Activated naive CD8-positive, alpha-beta T cell treated with anti-CD3 and anti-CD28 coated beads for 36 hours (primary cell): Measurements from ENCODE around the gene RMDN3. TPM values are rescaled to one million over a fixed set of nuclear protein-coding genes. Genes with fewer than 3 reads are reported as not detected.

Experiments
- DNase-seq: peaks from one replicate; pipeline ENCODE4 v3.0.0; 2021
- H3K27ac Mint-ChIP-seq: one replicate; pipeline ENCODE4 v1.8.0; 2022; ENCODE audit warnings: mild to moderate bottlenecking, moderate library complexity, mixed read lengths
- H3K27me3 Mint-ChIP-seq: one replicate; pipeline ENCODE4 v1.8.0; 2022; ENCODE audit warnings: mild to moderate bottlenecking, mixed read lengths
- H3K36me3 Mint-ChIP-seq: one replicate; pipeline ENCODE4 v1.8.0; 2021; ENCODE audit warnings: mild to moderate bottlenecking, mixed read lengths
- H3K4me1 Mint-ChIP-seq: one replicate; pipeline ENCODE4 v1.8.0; 2021; ENCODE audit warnings: mixed read lengths
- H3K4me3 Mint-ChIP-seq: one replicate; pipeline ENCODE4 v1.8.0; 2022; ENCODE audit warnings: mild to moderate bottlenecking, moderate library complexity, mixed read lengths
- H3K9me3 Mint-ChIP-seq: one replicate; pipeline ENCODE4 v1.8.0; 2022; ENCODE audit warnings: mixed read lengths
- total RNA-seq, 2 experiments: library from RNA; stranded (reverse); gene quantifications; one replicate each; pipeline ENCODE4 v1.2.3, GENCODE V29; 2021

Gene RMDN3, protein sequence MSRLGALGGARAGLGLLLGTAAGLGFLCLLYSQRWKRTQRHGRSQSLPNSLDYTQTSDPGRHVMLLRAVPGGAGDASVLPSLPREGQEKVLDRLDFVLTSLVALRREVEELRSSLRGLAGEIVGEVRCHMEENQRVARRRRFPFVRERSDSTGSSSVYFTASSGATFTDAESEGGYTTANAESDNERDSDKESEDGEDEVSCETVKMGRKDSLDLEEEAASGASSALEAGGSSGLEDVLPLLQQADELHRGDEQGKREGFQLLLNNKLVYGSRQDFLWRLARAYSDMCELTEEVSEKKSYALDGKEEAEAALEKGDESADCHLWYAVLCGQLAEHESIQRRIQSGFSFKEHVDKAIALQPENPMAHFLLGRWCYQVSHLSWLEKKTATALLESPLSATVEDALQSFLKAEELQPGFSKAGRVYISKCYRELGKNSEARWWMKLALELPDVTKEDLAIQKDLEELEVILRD
- total RNA-seq = 10 to 100 TPM; 32.0 to 32.4 TPM

DNA sequence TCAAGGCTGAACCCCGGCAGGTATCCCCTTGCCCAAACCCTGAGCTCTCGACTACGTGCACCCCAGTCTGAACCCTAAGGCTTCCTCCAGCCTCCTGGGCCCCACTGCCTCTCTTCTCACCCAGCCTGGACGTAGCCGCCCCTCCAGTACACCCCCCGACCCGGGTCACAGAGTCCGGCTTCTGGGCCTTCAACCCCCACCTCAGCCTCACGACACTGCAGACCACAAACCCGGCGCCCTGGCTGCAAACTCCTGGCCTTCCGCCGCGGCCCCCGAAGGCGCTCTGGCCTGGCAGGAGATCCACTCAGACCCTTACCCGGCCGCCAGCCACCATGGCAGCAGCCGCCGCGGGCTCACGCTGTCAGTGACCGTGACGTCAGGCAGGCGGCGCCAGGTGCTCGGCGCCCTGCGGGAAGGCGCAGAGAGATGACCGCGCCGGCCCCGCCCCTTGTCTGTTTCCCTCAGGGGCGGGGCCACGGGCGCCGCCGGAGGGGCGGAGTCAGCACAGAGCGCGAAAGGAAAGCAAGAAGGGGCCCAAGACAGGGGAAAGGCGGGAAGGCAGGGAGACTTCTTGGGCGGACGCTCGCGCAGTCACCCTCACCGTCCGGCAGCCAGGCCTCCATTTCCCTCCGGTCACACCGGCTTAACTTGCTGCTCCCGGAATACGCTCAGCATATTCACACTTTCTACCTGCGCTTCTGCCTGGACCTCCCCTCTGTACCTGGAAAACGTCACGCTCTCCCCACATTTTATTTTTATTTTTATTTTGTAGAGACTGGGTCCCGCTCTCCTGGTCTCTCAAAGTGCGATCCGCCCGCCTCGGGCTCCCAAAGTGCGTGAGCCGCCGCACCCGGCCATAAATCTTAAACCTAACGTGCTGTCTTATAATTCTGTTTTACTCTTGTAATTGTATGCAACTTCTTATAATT, at the start of gene RMDN3:
TSS of gene RMDN3 (minus strand) at position 372 of the 929 bp plus-strand sequence. CDS start 471 bp downstream, outside the sequence.
- Mint-ChIP-seq H3K27ac (peak within 1 kb of the TSS; percentile 98), H3K9me3 (no peaks in the 10 kb centered on the region), H3K27me3 (no peaks in the 10 kb centered on the region), H3K4me3 (peak within 1 kb of the TSS; percentile 91), H3K36me3 (peaks cover 16% of the 10 kb centered on the region), H3K4me1 (peaks cover 28% of the 10 kb centered on the region)
- peak; percentile 96 for DNase-seq

DNA sequence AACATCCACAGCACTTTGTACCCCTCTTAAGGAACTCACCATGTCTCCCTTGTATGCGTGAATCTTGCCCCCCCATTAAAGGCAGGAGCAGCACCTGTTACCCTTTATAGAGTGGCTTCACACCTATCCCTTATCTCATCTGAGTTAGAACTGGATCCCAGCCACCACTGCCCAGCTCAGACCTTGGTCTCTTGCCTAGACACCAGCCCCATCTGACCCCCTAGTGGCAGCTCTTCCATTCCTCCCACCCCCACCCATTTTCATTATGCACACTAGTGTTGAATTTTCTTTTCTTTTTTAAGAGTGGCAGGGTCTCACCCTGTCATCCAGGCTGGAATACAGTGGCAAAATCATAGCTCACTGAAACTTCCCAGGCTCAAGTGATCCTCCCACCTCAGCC, 48.6 kb upstream of the RMDN3 start:
- Mint-ChIP-seq H3K4me3 (no peak overlapping the region), H3K9me3 (no peaks in the 10 kb centered on the region), H3K27ac (no peak overlapping the region), H3K4me1 (peaks cover 25% of the 10 kb centered on the region), H3K36me3 (peaks cover 13% of the 10 kb centered on the region), H3K27me3 (no peaks in the 10 kb centered on the region)
- no peak for DNase-seq

DNA sequence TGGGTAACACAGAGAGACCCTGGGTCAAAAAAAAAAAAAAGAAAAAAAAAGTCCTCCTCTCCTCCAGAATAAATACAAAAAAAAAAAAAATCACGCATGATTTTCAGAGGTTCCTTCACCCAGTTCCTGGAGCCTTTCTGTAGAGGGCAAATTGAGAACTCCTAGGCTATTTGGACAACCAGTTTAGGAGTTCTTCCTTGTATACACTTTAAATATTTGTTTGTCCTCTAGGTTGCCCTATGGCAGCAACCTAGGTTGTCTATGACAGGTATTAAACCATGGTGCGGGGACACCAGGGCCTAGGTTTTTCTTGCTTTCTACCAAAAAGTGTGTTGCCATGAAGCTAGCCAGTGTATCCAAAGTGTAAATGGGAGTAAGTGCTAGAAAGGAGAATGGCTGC, 48.0 kb upstream of the RMDN3 start:
- DNase-seq = no peak
- H3K9me3 Mint-ChIP-seq = no peaks in the 10 kb centered on the region
- H3K36me3 Mint-ChIP-seq = peaks cover 19% of the 10 kb centered on the region
- H3K4me3 Mint-ChIP-seq = no peak overlapping the region
- peaks cover 28% of the 10 kb centered on the region for H3K4me1 Mint-ChIP-seq
- H3K27ac Mint-ChIP-seq = no peak overlapping the region
- no peaks in the 10 kb centered on the region for H3K27me3 Mint-ChIP-seq

DNA sequence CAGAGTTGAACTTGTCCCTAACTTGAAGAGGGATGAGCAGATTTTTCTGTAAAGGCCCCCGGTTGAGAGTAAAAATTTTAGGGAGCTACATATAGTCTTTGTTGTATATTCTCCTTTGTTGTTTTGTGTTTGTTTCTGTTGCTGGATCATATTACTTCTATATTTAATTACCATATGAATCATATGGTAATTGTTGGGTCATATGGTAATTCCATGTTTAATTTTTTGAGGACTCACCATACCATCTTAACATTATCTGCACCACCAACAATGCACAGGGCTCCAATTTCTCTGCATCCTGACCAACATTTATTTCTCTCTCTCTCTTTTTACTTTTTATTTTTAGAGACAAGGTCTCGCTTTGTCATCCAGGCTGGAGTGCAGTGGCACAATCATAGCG, 44.5 kb upstream of the RMDN3 start:
- H3K4me3 Mint-ChIP-seq = no peak overlapping the region
- H3K27ac Mint-ChIP-seq = no peak overlapping the region
- no peaks in the 10 kb centered on the region for H3K27me3 Mint-ChIP-seq

DNA sequence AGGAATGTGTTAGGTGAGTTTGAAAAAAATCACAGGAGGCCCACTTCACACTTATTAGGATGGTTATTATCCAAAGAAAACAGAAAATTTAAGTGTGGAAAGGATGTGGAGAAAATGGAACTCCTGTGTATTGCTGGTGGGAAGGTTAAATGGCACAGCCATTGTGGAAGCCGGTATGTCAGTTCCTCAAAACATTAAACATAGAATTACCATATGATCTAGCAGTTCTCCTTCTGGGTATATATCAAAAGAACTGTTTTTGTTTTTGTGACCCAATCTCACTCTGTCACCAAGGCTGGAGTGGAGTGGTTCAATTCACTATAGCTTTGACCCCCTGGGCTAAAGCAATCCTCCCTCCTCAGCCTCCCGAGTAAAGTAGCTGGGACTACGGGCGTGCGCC, 41.5 kb upstream of the RMDN3 start:
- no peak overlapping the region for H3K27ac Mint-ChIP-seq
- no peak for DNase-seq
- peaks cover 33% of the 10 kb centered on the region for H3K4me1 Mint-ChIP-seq
- H3K4me3 Mint-ChIP-seq = no peak overlapping the region
- H3K9me3 Mint-ChIP-seq = no peaks in the 10 kb centered on the region
- peaks cover 15% of the 10 kb centered on the region for H3K36me3 Mint-ChIP-seq
- no peaks in the 10 kb centered on the region for H3K27me3 Mint-ChIP-seq

More for the DNA sequence above, 44.5 kb upstream of the RMDN3 start:
- Mint-ChIP-seq H3K4me1 (peaks cover 24% of the 10 kb centered on the region), H3K36me3 (peaks cover 19% of the 10 kb centered on the region), H3K9me3 (no peaks in the 10 kb centered on the region)
- no peak for DNase-seq

DNA sequence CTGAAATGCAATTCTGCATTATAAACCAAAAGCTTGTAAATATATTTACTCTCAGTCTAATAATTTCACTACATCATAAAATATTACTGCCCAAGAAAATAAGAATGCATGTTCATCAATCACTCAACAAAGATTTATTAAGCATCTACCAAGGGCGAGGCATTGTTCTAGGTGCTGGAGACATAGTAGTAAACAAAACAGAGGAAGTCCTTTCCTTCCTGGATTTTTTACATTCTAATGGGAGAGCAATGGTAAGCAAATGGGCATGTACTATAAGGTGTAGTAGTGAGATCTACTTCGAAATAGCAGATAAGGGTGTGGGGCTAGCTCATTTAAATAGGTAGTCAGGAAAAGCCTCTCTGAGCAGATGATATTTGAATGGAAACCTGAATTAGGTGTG, 41.0 kb upstream of the RMDN3 start:
- no peak overlapping the region for H3K4me3 Mint-ChIP-seq
- no peak for DNase-seq
- no peaks in the 10 kb centered on the region for H3K9me3 Mint-ChIP-seq
- no peak overlapping the region for H3K27ac Mint-ChIP-seq
- H3K4me1 Mint-ChIP-seq = peaks cover 30% of the 10 kb centered on the region
- peaks cover 13% of the 10 kb centered on the region for H3K36me3 Mint-ChIP-seq
- H3K27me3 Mint-ChIP-seq = no peaks in the 10 kb centered on the region

DNA sequence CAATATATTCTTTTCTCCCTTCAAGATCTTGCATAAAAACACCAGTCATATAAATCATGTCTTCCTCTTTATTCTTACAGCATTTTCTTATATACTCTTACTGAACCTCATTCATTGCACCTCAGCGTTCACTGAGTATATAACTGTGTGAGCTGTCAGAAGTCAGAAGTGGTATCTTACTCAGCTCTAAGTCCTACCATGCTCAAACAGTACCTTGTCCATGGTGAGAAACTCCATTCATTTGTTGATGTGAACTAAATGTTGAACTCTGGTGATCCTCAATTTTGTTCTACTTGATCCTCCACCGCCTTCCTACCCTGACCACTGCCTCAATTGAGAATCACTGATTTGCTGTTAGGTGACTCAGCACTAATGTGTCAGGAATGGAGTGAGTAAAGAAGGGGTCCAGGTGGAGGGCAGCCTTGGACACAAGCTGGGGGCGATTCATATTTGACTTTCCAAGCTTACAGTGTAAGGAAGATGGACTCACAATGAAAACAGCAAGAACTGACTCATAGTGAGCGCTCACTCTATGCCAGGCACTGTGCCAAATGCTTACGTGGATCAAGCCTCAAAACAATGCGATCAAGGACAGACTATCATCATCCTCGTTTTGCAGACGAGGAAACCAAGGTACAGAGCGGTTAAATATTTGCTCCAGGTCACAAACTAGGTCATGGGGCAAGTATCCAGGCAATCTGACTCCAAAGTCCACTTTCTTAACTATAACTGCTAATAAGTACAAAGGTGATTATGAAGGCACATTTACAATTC, 38.3 kb upstream of the RMDN3 start:
- no peaks in the 10 kb centered on the region for H3K27me3 Mint-ChIP-seq
- H3K27ac Mint-ChIP-seq = no peak overlapping the region
- H3K36me3 Mint-ChIP-seq = peaks cover 10% of the 10 kb centered on the region
- no peak overlapping the region for H3K4me3 Mint-ChIP-seq
- peaks cover 32% of the 10 kb centered on the region for H3K4me1 Mint-ChIP-seq
- H3K9me3 Mint-ChIP-seq = no peaks in the 10 kb centered on the region
- DNase-seq = no peak

DNA sequence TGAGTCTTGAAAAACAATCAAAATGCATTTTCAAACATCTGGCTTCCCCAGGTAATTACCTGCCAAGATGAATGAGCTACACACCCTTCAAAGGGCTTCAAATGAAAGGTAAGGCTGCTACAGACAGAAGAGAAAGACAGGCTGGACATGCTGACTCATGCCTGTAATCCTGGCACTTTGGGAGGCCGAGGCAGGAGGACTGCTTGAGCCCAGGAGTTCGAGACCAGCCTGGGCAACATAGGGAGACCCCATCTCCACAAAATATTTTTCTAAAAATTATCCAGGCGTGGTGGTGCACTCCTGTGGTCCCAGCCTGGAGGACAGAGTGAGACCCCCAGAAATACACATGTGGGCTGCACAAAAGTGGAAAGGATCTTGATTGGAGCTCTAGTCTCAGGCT, 37.3 kb upstream of the RMDN3 start:
- peaks cover 2% of the 10 kb centered on the region for H3K36me3 Mint-ChIP-seq
- no peaks in the 10 kb centered on the region for H3K9me3 Mint-ChIP-seq
- no peak overlapping the region for H3K27ac Mint-ChIP-seq
- no peak for DNase-seq
- H3K4me3 Mint-ChIP-seq = no peak overlapping the region
- H3K27me3 Mint-ChIP-seq = no peaks in the 10 kb centered on the region
- peaks cover 34% of the 10 kb centered on the region for H3K4me1 Mint-ChIP-seq

DNA sequence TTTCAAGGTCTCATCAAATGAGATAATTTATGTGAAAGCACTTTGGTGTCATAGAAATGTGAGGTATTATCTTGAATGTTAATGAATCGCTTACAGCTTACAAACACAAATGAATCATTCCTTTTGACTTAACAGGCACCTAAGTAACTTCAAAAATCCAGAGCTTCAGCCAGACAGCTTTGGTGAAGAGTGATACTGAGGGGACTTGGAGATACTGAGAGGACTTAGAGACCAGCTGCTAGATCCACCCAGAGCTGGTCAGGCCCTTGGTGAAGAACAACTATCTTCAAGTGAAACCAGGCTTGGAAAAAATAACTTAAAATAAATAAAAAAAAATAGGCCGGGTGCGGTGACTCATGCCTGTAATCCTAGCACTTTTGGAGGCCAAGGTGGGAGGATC, 35.7 kb upstream of the RMDN3 start:
- H3K4me1 Mint-ChIP-seq = peaks cover 48% of the 10 kb centered on the region
- no peak overlapping the region for H3K27ac Mint-ChIP-seq
- DNase-seq = no peak
- no peak overlapping the region for H3K4me3 Mint-ChIP-seq
- no peaks in the 10 kb centered on the region for H3K27me3 Mint-ChIP-seq
- H3K9me3 Mint-ChIP-seq = no peaks in the 10 kb centered on the region
- H3K36me3 Mint-ChIP-seq = peaks cover 2% of the 10 kb centered on the region

DNA sequence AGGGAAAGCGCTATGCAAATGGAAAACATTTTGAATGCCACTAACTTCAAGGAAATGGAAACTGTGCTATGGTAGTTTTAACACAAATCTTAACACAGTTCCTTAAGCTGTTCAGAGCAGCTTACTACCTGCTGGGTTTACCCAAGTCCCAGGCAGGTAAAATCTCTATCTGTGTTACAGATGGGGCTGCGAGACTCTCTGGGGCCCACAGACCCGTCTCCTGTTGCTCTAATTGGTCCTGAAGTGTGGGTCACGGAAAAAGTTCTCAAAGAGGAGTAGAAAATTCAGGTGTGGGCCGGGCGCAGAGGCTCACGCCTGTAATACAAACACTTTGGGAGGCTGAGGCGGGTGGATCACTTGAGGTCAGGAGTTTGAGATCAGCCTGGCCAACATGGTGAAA, 34.9 kb upstream of the RMDN3 start:
- no peak overlapping the region for H3K27ac Mint-ChIP-seq

DNA sequence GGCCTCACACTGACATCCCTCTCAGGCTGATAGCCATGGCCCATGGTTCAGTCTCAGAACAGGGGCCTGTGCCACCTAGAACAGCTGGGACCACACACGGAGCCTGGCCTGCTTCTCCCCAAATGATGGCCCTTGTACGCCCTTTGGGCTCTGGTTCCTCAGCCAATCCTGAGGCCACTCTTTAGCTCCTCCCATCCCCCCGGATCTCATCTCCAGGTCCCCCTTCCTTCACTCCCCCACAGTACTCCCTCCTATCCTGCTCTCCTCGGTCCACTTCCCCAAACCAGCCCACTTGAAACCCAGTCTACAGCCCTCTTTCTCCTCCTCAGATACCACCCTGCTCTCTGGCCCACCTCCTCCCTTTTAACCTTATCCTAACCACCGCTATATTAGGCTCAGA, 34.1 kb upstream of the RMDN3 start:
- Mint-ChIP-seq H3K27me3 (no peaks in the 10 kb centered on the region), H3K4me3 (no peak overlapping the region), H3K9me3 (no peaks in the 10 kb centered on the region), H3K27ac (no peak overlapping the region), H3K36me3 (peaks cover 2% of the 10 kb centered on the region), H3K4me1 (peaks cover 48% of the 10 kb centered on the region)
- DNase-seq = no peak

More for the DNA sequence above, 34.9 kb upstream of the RMDN3 start:
- Mint-ChIP-seq H3K4me3 (no peak overlapping the region), H3K36me3 (peaks cover 2% of the 10 kb centered on the region), H3K4me1 (peaks cover 48% of the 10 kb centered on the region), H3K9me3 (no peaks in the 10 kb centered on the region), H3K27me3 (no peaks in the 10 kb centered on the region)
- DNase-seq = no peak

DNA sequence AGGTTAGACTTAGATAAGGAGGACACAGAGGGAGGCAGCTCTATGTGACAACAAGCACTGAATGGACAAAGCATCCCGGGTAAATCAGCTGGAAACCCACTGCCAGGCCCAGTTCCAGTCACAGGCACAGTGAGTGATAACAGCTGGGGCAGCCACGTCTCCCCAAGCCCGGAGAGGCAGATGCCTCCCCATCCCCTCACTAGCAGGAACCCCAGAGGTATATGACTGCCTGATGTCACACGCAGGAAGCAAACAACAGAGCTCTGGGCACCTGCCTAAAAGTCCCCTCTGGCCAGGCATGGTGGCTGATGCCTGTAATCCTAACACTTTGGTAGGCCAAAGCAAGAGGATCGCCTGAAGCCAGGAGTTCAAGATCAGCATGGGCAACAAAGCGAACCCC, 32.9 kb upstream of the RMDN3 start:
- peak overlapping the region; percentile 46 for H3K27ac Mint-ChIP-seq
- no peak for DNase-seq
- H3K4me1 Mint-ChIP-seq = peaks cover 37% of the 10 kb centered on the region
- H3K27me3 Mint-ChIP-seq = no peaks in the 10 kb centered on the region
- no peak overlapping the region for H3K4me3 Mint-ChIP-seq
- H3K9me3 Mint-ChIP-seq = no peaks in the 10 kb centered on the region
- H3K36me3 Mint-ChIP-seq = peaks cover 2% of the 10 kb centered on the region

DNA sequence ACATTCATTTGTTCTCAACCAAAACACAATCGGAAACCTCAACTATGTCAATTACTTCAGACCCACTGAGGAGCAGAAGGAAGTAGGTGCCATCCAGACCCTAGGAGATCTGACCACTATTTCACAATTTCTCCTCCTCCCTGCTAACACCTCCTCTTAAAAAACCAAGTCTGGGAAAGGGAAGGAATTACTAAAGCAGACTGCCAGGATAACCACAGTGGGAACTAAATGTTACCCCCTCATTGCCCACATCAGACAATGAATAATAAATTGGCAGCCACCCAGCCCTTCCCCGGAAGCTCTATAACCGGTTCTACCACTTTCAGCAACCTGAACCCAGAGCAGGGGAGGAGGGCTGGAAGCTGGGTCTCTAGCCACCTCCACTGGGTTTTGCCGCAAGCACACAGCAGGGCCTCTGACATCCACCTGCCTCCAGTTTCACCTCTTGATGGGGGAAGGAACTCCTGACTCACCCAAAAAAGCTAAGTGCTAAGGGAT, 32.3 kb upstream of the RMDN3 start:
- Mint-ChIP-seq H3K36me3 (peaks cover 4% of the 10 kb centered on the region), H3K4me1 (peaks cover 37% of the 10 kb centered on the region), H3K27ac (peak overlapping the region; percentile 46), H3K27me3 (no peaks in the 10 kb centered on the region), H3K9me3 (no peaks in the 10 kb centered on the region), H3K4me3 (peak overlapping the region; percentile 29)
- peak; percentile 69 for DNase-seq

DNA sequence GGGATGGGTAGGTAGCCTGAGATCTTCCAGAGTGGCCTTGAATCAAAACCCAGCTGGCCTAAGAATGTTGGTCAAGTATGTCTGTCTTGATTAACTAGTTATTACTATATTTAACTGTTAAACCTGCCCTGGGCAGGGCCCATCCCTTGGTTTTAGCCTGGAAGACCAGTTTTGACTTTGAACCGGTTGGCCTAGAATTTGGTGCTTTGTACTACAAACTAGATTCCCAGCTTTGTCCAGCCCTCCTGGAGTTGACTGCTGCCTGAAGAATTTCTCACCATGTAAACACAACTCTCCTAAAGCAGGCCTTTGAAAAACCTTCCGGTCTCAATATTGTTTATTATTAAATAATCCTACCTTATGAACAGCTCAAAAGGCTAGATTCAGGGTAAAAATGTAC, 30.8 kb upstream of the RMDN3 start:
- Mint-ChIP-seq H3K36me3 (peaks cover 5% of the 10 kb centered on the region), H3K4me3 (no peak overlapping the region), H3K9me3 (no peaks in the 10 kb centered on the region), H3K27me3 (no peaks in the 10 kb centered on the region), H3K27ac (no peak overlapping the region), H3K4me1 (peaks cover 35% of the 10 kb centered on the region)
- DNase-seq = no peak
